ENCODE data around the gene ZKSCAN1. TPM values are rescaled to one million over a fixed set of nuclear protein-coding genes. Genes with fewer than 3 reads are reported as not detected.
"Not testable (repeated sequence)": the region's sequence is repeated elsewhere in the genome, so short reads cannot be mapped to it uniquely, and the experiment has no call there.

Gene ZKSCAN1
- 10 to 100 TPM; 52.2 to 67.1 TPM for total RNA-seq

- ATAC-seq (peak; percentile 94 to 96), DNase-seq (ENCODE audit: low spot score in 2 of 2) (peak; percentile 81 to 87)
- Mint-ChIP-seq H3K27ac (peak within 1 kb of the TSS; percentile 97 to 98), H3K9me3 (no peaks in the 10 kb centered on the region), H3K36me3 (peaks cover 10 to 34% of the 10 kb centered on the region in 2 donors)
Measured at GRCh38 chr7:100015232-100016214, at the start of gene ZKSCAN1. ZKSCAN1 (plus strand) TSS chr7:100015596; CDS start chr7:100023507, 7,911 bp downstream.

GRCh38 chr7:99969298-99969697, 46.1 kb upstream of the ZKSCAN1 start:
- ATAC-seq = no peak
- H3K9me3 Mint-ChIP-seq = no peaks in the 10 kb centered on the region
- H3K27ac Mint-ChIP-seq = no peak overlapping the region
- no peaks in the 10 kb centered on the region for H3K36me3 Mint-ChIP-seq
- no peak for DNase-seq (ENCODE audit: low spot score in 2 of 2)

- H3K9me3 Mint-ChIP-seq; H3K36me3 Mint-ChIP-seq; DNase-seq (ENCODE audit: low spot score in 2 of 2); H3K27ac Mint-ChIP-seq; ATAC-seq: not testable (repeated sequence)
Measured at GRCh38 chr7:99969813-99970212, 45.6 kb upstream of the ZKSCAN1 start.

GRCh38 chr7:99971242-99971641, 44.2 kb upstream of the ZKSCAN1 start:
- ATAC-seq = no peak
- Mint-ChIP-seq H3K36me3 (no peaks in the 10 kb centered on the region), H3K27ac (no peak overlapping the region), H3K9me3 (no peaks in the 10 kb centered on the region)
- no peak for DNase-seq (ENCODE audit: low spot score in 2 of 2)

- DNase-seq (ENCODE audit: low spot score in 2 of 2); H3K36me3 Mint-ChIP-seq; H3K9me3 Mint-ChIP-seq; H3K27ac Mint-ChIP-seq; ATAC-seq: not testable (repeated sequence)
Measured at GRCh38 chr7:99973817-99974216, 41.6 kb upstream of the ZKSCAN1 start.

GRCh38 chr7:99974681-99975080, 40.7 kb upstream of the ZKSCAN1 start:
- no peak for DNase-seq (ENCODE audit: low spot score in 2 of 2)
- H3K27ac Mint-ChIP-seq = peak overlapping the region in 1 of 2 donors; percentile 33
- no peaks in the 10 kb centered on the region for H3K9me3 Mint-ChIP-seq
- no peak for ATAC-seq
- H3K36me3 Mint-ChIP-seq = no peaks in the 10 kb centered on the region

- H3K27ac Mint-ChIP-seq = no peak within 1 kb of the TSS
- ATAC-seq (no peak), DNase-seq (ENCODE audit: low spot score in 2 of 2) (no peak)
- H3K9me3 Mint-ChIP-seq = no peaks in the 10 kb centered on the region
- H3K36me3 Mint-ChIP-seq = no peaks in the 10 kb centered on the region
Measured at GRCh38 chr7:99975782-99976521, 39.4 kb upstream of the ZKSCAN1 start, which contains the start of gene AZGP1. AZGP1 (minus strand) TSS chr7:99976031; CDS start chr7:99976020, 11 bp downstream.

- ATAC-seq (no peak), DNase-seq (ENCODE audit: low spot score in 2 of 2) (no peak)
- Mint-ChIP-seq H3K9me3 (no peaks in the 10 kb centered on the region), H3K36me3 (no peaks in the 10 kb centered on the region), H3K27ac (no peak overlapping the region)
Measured at GRCh38 chr7:99976626-99977025, 38.8 kb upstream of the ZKSCAN1 start.

GRCh38 chr7:99979814-99980225, 35.6 kb upstream of the ZKSCAN1 start:
- peak in 1 of 2 donors; percentile 68 for DNase-seq (ENCODE audit: low spot score in 2 of 2)
- not testable (repeated sequence) for H3K27ac Mint-ChIP-seq, H3K36me3 Mint-ChIP-seq, H3K9me3 Mint-ChIP-seq
- ATAC-seq = peak; percentile 78 to 81

- peak; percentile 57 to 91 for ATAC-seq
Measured at GRCh38 chr7:99980448-99980872, 34.9 kb upstream of the ZKSCAN1 start.

GRCh38 chr7:99981066-99981465, 34.3 kb upstream of the ZKSCAN1 start:
- H3K36me3 Mint-ChIP-seq; ATAC-seq; H3K9me3 Mint-ChIP-seq; DNase-seq (ENCODE audit: low spot score in 2 of 2): not testable (repeated sequence)
- H3K27ac Mint-ChIP-seq = peak overlapping the region; percentile 12 to 14

More at GRCh38 chr7:99980448-99980872, 34.9 kb upstream of the ZKSCAN1 start:
- not testable (repeated sequence) for H3K36me3 Mint-ChIP-seq; H3K9me3 Mint-ChIP-seq; DNase-seq (ENCODE audit: low spot score in 2 of 2); H3K27ac Mint-ChIP-seq

GRCh38 chr7:99984593-99984992, 30.8 kb upstream of the ZKSCAN1 start:
- Mint-ChIP-seq H3K9me3 (no peaks in the 10 kb centered on the region), H3K36me3 (no peaks in the 10 kb centered on the region), H3K27ac (peak overlapping the region in 1 of 2 donors; percentile 69)
- ATAC-seq (no peak), DNase-seq (ENCODE audit: low spot score in 2 of 2) (no peak)

- H3K9me3 Mint-ChIP-seq; H3K27ac Mint-ChIP-seq; DNase-seq (ENCODE audit: low spot score in 2 of 2); ATAC-seq; H3K36me3 Mint-ChIP-seq: not testable (repeated sequence)
Measured at GRCh38 chr7:99987306-99987705, 28.1 kb upstream of the ZKSCAN1 start.

GRCh38 chr7:99987846-99988245, 27.6 kb upstream of the ZKSCAN1 start:
- DNase-seq (ENCODE audit: low spot score in 2 of 2) (no peak), ATAC-seq (no peak)
- Mint-ChIP-seq H3K9me3 (no peaks in the 10 kb centered on the region), H3K27ac (no peak overlapping the region), H3K36me3 (no peaks in the 10 kb centered on the region)

GRCh38 chr7:99990460-99990852, 24.9 kb upstream of the ZKSCAN1 start:
- no peak for ATAC-seq
- Mint-ChIP-seq H3K36me3 (no peaks in the 10 kb centered on the region), H3K27ac (no peak overlapping the region), H3K9me3 (no peaks in the 10 kb centered on the region)
- DNase-seq (ENCODE audit: low spot score in 2 of 2) = no peak

GRCh38 chr7:99991543-99991942, 23.9 kb upstream of the ZKSCAN1 start:
- not testable (repeated sequence) for ATAC-seq; H3K27ac Mint-ChIP-seq; H3K36me3 Mint-ChIP-seq; H3K9me3 Mint-ChIP-seq; DNase-seq (ENCODE audit: low spot score in 2 of 2)
